Measurements from ENCODE around the gene ZNF672. TPM values are rescaled to one million over a fixed set of nuclear protein-coding genes. Genes with fewer than 3 reads are reported as not detected.

ZNF672 gene
- total RNA-seq, 1 donor from 2014 or later = 44.4 TPM

GRCh38 chr1:248821101-248821500, 16.9 kb upstream of the ZNF672 start:
- no peak overlapping the region for H3K4me3 Mint-ChIP-seq
- H3K27me3 Mint-ChIP-seq (ENCODE audit: low read depth) = no peaks in the 10 kb centered on the region
- H3K36me3 Mint-ChIP-seq (ENCODE audit: low read depth) = no peaks in the 10 kb centered on the region
- no peak for DNase-seq (ENCODE audit: low read depth, low spot score)
- no peak overlapping the region for H3K27ac Mint-ChIP-seq (ENCODE audit: unreplicated experiment)
- H3K9me3 Mint-ChIP-seq = no peaks in the 10 kb centered on the region
- H3K4me1 Mint-ChIP-seq = peaks cover 23% of the 10 kb centered on the region
- TF ChIP-seq CTCF (conservative IDR thresholded peaks at IDR 0.05) = no peak

- Mint-ChIP-seq H3K36me3 (ENCODE audit: low read depth) (no peaks in the 10 kb centered on the region), H3K4me3 (no peak overlapping the region), H3K27ac (ENCODE audit: unreplicated experiment) (no peak overlapping the region), H3K4me1 (peaks cover 25% of the 10 kb centered on the region), H3K27me3 (ENCODE audit: low read depth) (no peaks in the 10 kb centered on the region), H3K9me3 (no peaks in the 10 kb centered on the region)
- no peak for DNase-seq (ENCODE audit: low read depth, low spot score)
- no peak for TF ChIP-seq CTCF (conservative IDR thresholded peaks at IDR 0.05)
These were observed 16.4 kb upstream of the ZNF672 start for GRCh38 chr1:248821641-248822040.

GRCh38 chr1:248822148-248823032, 15.6 kb upstream of the ZNF672 start:
- Mint-ChIP-seq H3K36me3 (ENCODE audit: low read depth) (no peaks in the 10 kb centered on the region), H3K4me1 (peaks cover 28% of the 10 kb centered on the region), H3K27me3 (ENCODE audit: low read depth) (no peaks in the 10 kb centered on the region), H3K27ac (ENCODE audit: unreplicated experiment) (no peak overlapping the region), H3K9me3 (no peaks in the 10 kb centered on the region), H3K4me3 (peak overlapping the region; percentile 92)
- no peak for TF ChIP-seq CTCF (conservative IDR thresholded peaks at IDR 0.05)
- DNase-seq (ENCODE audit: low read depth, low spot score) = no peak

GRCh38 chr1:248823517-248824001, 14.5 kb upstream of the ZNF672 start:
- H3K4me3 Mint-ChIP-seq = peak overlapping the region; percentile 92
- H3K4me1 Mint-ChIP-seq = peaks cover 28% of the 10 kb centered on the region
- H3K36me3 Mint-ChIP-seq (ENCODE audit: low read depth) = no peaks in the 10 kb centered on the region
- H3K9me3 Mint-ChIP-seq = no peaks in the 10 kb centered on the region
- H3K27me3 Mint-ChIP-seq (ENCODE audit: low read depth) = no peaks in the 10 kb centered on the region
- no peak for DNase-seq (ENCODE audit: low read depth, low spot score)
- no peak overlapping the region for H3K27ac Mint-ChIP-seq (ENCODE audit: unreplicated experiment)
- no peak for TF ChIP-seq CTCF (conservative IDR thresholded peaks at IDR 0.05)

GRCh38 chr1:248824301-248824700, 13.7 kb upstream of the ZNF672 start:
- H3K4me3 Mint-ChIP-seq = peak overlapping the region; percentile 92
- no peaks in the 10 kb centered on the region for H3K27me3 Mint-ChIP-seq (ENCODE audit: low read depth)
- no peak for DNase-seq (ENCODE audit: low read depth, low spot score)
- H3K9me3 Mint-ChIP-seq = no peaks in the 10 kb centered on the region
- no peaks in the 10 kb centered on the region for H3K36me3 Mint-ChIP-seq (ENCODE audit: low read depth)
- no peak for TF ChIP-seq CTCF (conservative IDR thresholded peaks at IDR 0.05)
- H3K4me1 Mint-ChIP-seq = peaks cover 28% of the 10 kb centered on the region
- H3K27ac Mint-ChIP-seq (ENCODE audit: unreplicated experiment) = no peak overlapping the region
